SK-N-MC (cell line): Measurements from ENCODE around the gene SPINK8.

Source experiments
- EZH2 ChIP-seq: fragments of 200-600 bp; sonication (generic); IDR thresholded peaks from one replicate; pipeline ENCODE4 v1.6.1; 2017; ENCODE audit warnings: antibody characterized with exemption
- POLR2AphosphoS5 ChIP-seq: IDR thresholded peaks from 2 replicates; pipeline ENCODE4 v1.6.1; 2012; ENCODE audit warnings: mild to moderate bottlenecking, low read depth, low read length, borderline replicate concordance

GRCh38 chr3:48344867-48345507, 11.5 kb upstream of the SPINK8 start:
- TF ChIP-seq POLR2AphosphoS5 (no peak), EZH2 (no peak)
